Hematopoietic multipotent progenitor cell (in vitro differentiated cells): ENCODE data around the gene CEP44. TPM values are rescaled to one million over a fixed set of nuclear protein-coding genes. Genes with fewer than 3 reads are reported as not detected.
"Not testable (repeated sequence)": the region's sequence is repeated elsewhere in the genome, so short reads cannot be mapped to it uniquely, and the experiment has no call there.

Source experiments
- DNase-seq, 3 donors: peaks; one replicate each; pipeline ENCODE4 v3.0.0-alpha.2; 2011 to 2015; ENCODE audit warnings: low read depth in 2 of 3, low spot score in 2 of 3
- total RNA-seq: library from RNA; depleted of rRNA; stranded (reverse); fragments of >200 nt; gene quantifications from one replicate; pipeline ENCODE4 v1.2.3, GENCODE V29; 2012

CEP44 gene
- total RNA-seq, 1 donor = 4.3 TPM

DNA sequence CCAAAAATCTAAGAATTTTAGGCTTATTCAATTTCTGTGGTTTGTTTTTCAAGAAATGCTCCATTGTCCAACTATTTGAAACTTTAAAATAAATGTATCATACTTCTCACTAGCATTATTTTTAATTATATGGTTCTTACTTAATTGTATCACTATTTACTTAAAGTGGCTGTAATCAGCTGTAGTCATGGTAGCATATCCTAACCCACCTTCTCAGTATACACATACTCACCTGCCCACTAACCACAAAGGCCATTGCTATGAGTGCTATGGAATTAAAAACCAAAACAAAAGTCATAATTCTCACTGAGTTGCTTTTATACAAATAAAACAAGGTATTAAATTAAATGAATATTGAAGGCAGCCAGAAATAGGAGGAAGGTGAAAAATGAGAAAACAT lies 5.2 kb upstream of the CEP44 start:
- no peak for DNase-seq

DNA sequence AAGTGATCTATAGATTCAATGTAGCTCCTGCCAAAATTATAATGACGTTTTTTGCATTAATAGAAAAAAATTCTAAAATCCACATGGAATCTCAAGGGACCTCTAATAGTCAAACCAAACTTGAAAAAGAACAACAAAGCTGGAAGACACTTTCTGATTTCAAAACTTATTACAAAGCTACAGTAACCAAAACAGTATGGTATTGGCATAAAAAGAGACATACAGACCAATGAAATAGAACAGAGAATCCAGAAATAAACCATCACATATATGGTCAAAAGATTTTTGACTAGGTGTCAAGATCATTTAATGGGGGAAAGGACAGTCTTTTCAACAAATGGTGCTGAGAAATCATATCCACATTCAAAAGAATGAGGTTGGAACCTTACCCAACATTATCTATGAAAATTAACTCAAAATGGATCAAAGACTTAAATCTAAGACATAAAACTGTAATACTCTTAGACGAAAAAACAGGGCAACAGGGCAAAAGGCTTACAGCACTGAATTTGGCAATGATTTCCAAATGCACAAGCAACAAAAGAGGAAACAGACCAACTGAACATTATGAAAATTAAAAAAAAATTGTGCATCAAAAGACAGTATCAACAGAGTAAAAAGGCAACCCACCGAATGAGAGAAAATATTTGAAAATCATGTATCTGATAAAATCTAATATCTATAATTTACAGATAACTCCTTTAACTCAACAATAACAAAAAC lies 4.1 kb upstream of the CEP44 start:
- DNase-seq = no peak

GRCh38 chr4:174281182-174281737 lies 2.5 kb upstream of the CEP44 start:
- DNase-seq = no peak

- no peak for DNase-seq
Observed at GRCh38 chr4:174281901-174282300, 1.8 kb upstream of the CEP44 start.

DNA sequence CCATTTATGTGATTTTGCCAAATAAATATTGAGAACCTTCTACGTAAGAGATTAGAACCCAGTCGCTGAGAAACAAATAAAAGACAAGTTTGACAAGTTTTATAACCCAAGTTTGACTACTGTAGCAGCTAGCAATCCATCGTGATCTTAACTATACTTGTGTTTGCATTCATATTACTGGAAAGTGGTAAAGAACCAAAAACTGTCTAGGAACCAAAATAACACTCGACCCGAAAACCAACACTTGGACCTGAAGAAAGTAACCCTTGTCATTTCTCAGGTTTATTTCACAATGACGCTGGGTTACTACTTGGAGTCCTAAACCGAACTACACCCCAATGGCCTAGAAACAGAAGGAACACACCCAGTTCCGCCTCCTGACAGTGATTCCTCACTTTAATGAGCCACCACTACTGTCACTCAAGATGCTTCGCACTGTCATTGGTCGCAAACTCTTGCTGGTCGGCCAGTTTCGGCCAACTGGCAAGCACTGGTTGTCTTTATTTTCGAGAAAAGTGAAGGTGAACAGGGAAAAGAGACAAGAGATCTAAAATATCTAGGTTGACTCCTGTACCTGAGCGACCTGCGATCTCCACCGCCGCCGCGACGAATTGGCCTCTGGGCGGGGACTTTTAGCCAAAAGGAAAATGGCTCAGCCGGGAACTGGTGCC lies 740 bp upstream of the CEP44 start:
- peak; percentile 52 to 94 (median 88) for DNase-seq

GRCh38 chr4:174284487-174284886 lies 776 bp downstream of the CEP44 start:
- DNase-seq = no peak

DNA sequence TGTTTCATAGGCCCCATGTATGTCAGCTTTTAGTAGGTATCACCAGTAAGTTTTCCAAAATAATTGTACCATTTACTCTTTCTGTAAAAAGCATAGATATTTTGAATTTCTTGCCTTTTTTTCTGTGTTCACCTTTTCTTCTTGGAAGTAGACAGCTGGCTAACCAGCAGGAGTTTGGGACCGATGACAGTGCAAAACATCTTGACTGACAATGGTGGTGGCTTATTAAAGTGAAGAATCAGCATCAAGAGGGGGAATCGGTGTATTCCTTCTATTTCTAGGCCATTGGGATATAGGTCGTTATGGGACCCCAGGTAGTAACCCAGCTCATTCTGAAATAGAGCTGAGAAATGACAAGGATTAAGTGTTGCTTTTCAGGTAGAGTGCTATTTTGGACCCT lies 3.2 kb downstream of the CEP44 start:
- no peak for DNase-seq

DNA sequence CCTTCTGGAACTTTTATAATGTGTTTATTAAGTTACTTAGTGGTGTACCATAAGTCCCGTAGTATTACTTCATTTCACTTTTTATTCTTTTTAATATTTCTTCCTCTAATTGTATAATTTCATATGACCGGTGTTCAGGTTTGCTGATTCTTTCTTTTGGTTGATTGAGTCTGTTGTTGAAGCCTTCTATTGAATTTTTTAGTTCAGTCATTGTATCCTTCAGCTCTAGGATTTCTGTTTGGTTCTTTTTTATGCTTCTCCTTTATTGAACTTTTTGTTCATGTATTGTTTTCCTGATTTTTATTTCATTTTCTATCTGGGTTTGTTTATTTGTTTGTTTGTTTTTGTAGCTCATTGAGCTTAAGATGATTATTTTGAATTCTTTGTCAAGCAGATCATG lies 8.8 kb downstream of the CEP44 start:
- DNase-seq = peak in 1 of 3 donors; percentile 38

GRCh38 chr4:174294641-174295040 lies 10.9 kb downstream of the CEP44 start:
- not testable (repeated sequence) for DNase-seq

- not testable (repeated sequence) for DNase-seq
Observed at GRCh38 chr4:174295142-174295541, 11.4 kb downstream of the CEP44 start.

GRCh38 chr4:174303687-174304086 lies 20.0 kb downstream of the CEP44 start:
- DNase-seq = no peak

DNA sequence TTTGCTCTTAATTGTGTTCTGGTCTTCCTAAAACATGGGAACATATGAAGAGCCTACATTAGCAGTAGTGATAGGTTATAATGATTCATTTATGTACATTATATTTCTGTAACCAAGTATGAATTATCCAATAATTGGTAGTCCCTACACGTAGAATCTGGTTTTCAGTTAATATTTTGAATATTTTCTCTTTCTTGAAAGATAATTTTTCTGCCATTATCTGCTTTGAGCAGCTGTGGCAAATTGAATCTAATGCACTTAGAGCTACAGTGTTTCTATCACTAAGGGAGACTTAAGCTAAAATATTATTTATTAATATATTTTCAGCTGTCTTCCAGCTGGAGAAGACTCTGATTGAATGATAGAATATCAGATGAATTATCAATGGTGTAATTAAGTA lies 21.0 kb downstream of the CEP44 start:
- no peak for DNase-seq

GRCh38 chr4:174305961-174306360 lies 22.2 kb downstream of the CEP44 start:
- DNase-seq = no peak

- DNase-seq = no peak
Observed at GRCh38 chr4:174307694-174308093, 24.0 kb downstream of the CEP44 start.

- no peak for DNase-seq
Observed at GRCh38 chr4:174312993-174313392, 29.3 kb downstream of the CEP44 start.

GRCh38 chr4:174314274-174314673 lies 30.6 kb downstream of the CEP44 start:
- no peak for DNase-seq

DNA sequence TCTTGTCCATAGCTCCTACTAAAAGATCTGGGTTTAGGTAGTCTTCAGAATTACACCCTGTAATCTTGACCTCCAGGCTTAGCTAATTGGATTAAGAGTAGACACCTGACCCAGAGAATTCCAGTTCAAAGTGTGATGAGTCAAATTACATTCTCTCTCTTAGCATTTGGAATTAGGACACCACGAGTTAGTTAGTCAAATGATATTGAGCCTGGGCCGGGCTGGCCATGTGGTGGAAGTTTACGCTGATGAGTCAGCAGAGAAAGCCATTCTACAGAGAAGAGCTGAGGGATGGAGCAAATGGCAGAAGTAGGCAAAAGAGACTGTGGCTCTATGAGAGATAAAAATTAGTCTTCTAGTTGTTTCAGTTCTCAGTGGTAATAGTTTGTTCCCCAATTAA lies 31.1 kb downstream of the CEP44 start:
- no peak for DNase-seq

DNA sequence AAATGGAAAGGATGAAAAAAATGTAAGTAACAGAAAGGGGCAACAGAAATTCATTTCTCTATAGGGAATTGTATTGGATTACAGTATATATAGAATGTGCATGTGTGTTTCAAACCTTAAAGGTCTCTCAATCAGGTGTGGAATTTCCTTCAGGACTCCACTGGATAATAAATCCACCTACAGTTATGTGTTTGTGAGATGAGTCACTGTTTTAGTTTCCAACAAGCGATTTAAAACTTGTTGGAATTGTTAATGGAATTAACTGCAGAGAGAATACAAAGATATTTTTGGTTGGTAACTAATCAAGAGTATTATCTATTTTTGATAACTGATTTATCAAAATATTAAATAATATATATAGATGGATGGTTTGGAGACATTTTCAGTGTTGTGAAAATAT lies 32.8 kb downstream of the CEP44 start:
- DNase-seq = no peak

- no peak for DNase-seq
Observed at GRCh38 chr4:174316954-174317353, 33.2 kb downstream of the CEP44 start.

DNA sequence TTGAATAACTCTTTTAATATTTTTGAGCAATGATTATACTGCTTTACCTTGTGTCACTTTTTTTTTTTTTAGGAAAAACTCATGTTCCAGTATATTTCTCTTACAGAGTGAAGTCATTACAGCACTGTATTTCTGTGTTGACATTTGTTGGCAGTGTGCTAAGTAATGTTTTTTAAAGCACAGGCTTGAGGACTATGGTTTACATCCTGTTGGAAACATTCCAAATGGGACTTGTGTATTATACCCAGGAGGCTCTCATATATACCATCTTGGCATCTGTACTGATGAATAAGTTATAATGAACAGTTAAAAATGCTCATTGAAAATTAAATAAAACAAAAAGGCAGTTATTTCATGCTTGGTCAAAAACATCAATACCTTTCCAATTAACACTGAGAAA lies 33.8 kb downstream of the CEP44 start:
- DNase-seq = no peak

DNA sequence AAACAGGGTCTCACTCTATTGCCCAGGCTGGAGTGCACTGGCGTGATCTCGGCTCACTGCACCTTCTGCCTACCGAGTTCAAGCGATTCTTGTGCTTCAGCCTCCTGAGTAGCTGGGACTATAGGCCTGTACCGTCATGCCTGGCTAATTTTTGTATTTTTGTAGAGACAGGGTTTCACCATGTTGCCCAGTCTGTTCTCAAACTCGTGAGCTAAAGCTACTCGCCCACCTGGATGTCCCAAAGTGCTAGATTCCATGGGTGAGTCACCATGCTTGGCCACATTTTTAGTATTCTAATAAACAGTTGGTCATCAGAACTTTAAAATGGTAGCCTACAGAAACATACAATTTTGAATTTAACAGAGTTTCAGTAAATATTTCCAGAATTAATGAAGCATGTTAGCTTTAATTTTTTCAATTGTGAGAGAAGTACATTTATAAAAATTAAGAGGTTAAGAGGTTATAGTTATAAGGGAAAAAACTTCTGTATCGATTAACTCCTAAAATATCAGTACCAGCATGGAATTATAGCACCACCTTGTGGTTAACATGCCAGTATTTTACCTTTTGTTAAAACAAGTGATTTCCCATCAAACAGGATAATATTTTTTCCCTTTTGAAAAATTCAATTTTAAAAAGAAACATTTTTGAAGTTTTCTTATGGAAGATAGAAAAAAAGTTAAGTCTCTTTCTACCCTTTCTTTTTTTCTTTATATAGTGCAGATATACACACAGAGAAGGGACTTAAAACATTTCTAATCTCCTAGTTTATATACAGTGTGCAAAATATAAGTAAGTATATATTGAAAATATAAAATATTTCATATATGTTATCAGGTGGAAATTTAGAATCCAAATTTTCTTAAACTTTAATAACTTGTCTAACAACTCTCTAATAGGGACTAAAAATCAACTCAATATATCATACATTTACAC lies 35.4 kb downstream of the CEP44 start:
- peak in 2 of 3 donors; percentile 18 to 56 for DNase-seq
